Measurements from ENCODE around the gene NOL6.
"Not testable (repeated sequence)": the region's sequence is repeated elsewhere in the genome, so short reads cannot be mapped to it uniquely, and the experiment has no call there.

DNA sequence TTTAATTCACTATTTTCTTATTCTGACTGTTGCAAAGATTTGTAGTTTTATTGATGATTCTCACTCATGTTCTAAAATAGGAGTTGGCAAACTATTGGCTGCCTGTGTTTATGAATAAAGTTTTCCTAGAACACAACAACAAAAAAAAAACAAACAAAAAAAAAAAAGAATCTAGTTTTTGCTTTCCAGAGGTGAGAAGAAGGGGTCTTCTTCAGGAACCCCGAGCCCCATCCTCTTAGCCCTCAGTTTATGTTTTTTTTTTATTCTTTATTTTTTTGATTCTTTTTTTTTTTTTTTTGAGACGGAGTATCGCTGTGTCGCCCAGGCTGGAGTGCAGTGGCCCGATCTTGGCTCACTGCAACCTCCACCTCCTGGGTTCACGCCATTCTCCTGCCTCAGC lies 49.2 kb downstream of the NOL6 start:
- TF ChIP-seq POLR2A, TAF1, POU2F2, POLR2AphosphoS5 (IDR thresholded peaks at IDR 0.05; ENCODE audit: low read depth, low read length): not testable (repeated sequence)
